Gastroesophageal sphincter (tissue), 4 donors: ENCODE measurements around the gene TECTA. TPM values are rescaled to one million over a fixed set of nuclear protein-coding genes. Genes with fewer than 3 reads are reported as not detected.
"Not testable (repeated sequence)": the region's sequence is repeated elsewhere in the genome, so short reads cannot be mapped to it uniquely, and the experiment has no call there.

ENCODE experiments used
- ATAC-seq: fragments of 150-250 bp; one replicate; pipeline ENCODE4 v1.9.1; 2016; ENCODE audit warnings: mild to moderate bottlenecking, moderate library complexity
- H3K27ac ChIP-seq, 4 donors: fragments of 200-600 bp; sonication (generic) in 3 of 4; 1 replicate in 3 of 4; 2 replicates in 1 of 4; pipeline ENCODE4 v1.5.1; 2016 to 2019
- H3K27me3 ChIP-seq: fragments of 200-600 bp; sonication (generic); one replicate; pipeline ENCODE4 v1.5.1; 2019
- H3K36me3 ChIP-seq, 2 donors: fragments of 200-600 bp; sonication (generic); one replicate each; pipeline ENCODE4 v1.5.1; 2019; ENCODE audit warnings: control low read depth in 1 of 2
- H3K4me1 ChIP-seq, 3 donors: fragments of 200-600 bp; sonication (generic); 1 replicate in 2 of 3; 2 replicates in 1 of 3; pipeline ENCODE4 v1.5.1; 2016 to 2019; ENCODE audit warnings: control low read depth in 2 of 3
- H3K4me3 ChIP-seq, 2 donors: fragments of 200-600 bp; sonication (generic); one replicate each; pipeline ENCODE4 v1.5.1; 2019; ENCODE audit warnings: mild to moderate bottlenecking in 1 of 2, moderate library complexity in 1 of 2
- H3K9me3 ChIP-seq, 3 donors: fragments of 200-600 bp; sonication (generic); one replicate each; pipeline ENCODE4 v1.5.1; 2017 to 2019; ENCODE audit warnings: control low read depth in 2 of 3
- CTCF ChIP-seq, 4 experiments: fragments of 200-600 bp in 2 of 4; fragments of 450-650 bp in 2 of 4; sonication (generic) in 1 of 4; IDR thresholded peaks; one replicate each; pipeline ENCODE4 v1.5.1; 2017 to 2019; ENCODE audit warnings: antibody characterized with exemption in 4 of 4, mild to moderate bottlenecking in 2 of 4, moderate library complexity in 2 of 4
- EP300 ChIP-seq: sonication (generic); formaldehyde crosslinking; IDR thresholded peaks from one replicate; pipeline ENCODE4 v1.6.1; 2017; ENCODE audit warnings: antibody characterized with exemption, mild to moderate bottlenecking
- POLR2A ChIP-seq, 2 donors: fragments of 450-650 bp; IDR thresholded peaks; one replicate each; pipeline ENCODE4 v1.6.1; 2017; ENCODE audit warnings: antibody characterized with exemption in 2 of 2, mild to moderate bottlenecking in 2 of 2, moderate library complexity in 1 of 2
- POLR2AphosphoS5 ChIP-seq: sonication (generic); formaldehyde crosslinking; IDR thresholded peaks from one replicate; pipeline ENCODE4 v1.6.1; 2017; ENCODE audit warnings: antibody characterized with exemption
- WGBS, 2 donors: methylation state at CpG; one replicate each; pipeline ENCODE4 v1.1.5; 2018; ENCODE audit warnings: low coverage in 1 of 2; 5-methylcytosine and 5-hydroxymethylcytosine counted together
- total RNA-seq, 4 donors: library from RNA; depleted of rRNA; stranded (reverse); fragments of >200 nt; gene quantifications; one replicate each; pipeline ENCODE4 v1.1.0, GENCODE V29; 2016

Gene TECTA
- total RNA-seq, 4 donors from 2014 or later = 0.35 to 1.3 (median 0.78) TPM; not detected in 1

- Histone ChIP-seq H3K27ac (no peak overlapping the region), H3K4me3 (no peak overlapping the region), H3K9me3 (no peaks in the 10 kb centered on the region), H3K4me1 (no peaks in the 10 kb centered on the region), H3K27me3 (peaks cover 29% of the 10 kb centered on the region), H3K36me3 (no peaks in the 10 kb centered on the region)
- ATAC-seq = no peak
- no peak for TF ChIP-seq POLR2AphosphoS5
- no peak for TF ChIP-seq CTCF (IDR thresholded peaks at IDR 0.05)
- TF ChIP-seq POLR2A (IDR thresholded peaks at IDR 0.05) = no peak
- TF ChIP-seq EP300 = no peak
- WGBS, 2 donors = 84 to 85% methylated on average over 7 to 8 of the region's 8 CpGs
Measured at GRCh38 chr11:121231576-121232278, 130.7 kb downstream of the TECTA start.

GRCh38 chr11:121235057-121235456 lies 134.0 kb downstream of the TECTA start:
- Histone ChIP-seq H3K4me3 (no peak overlapping the region), H3K27me3 (peaks cover 30% of the 10 kb centered on the region), H3K4me1 (no peaks in the 10 kb centered on the region), H3K36me3 (no peaks in the 10 kb centered on the region), H3K9me3 (no peaks in the 10 kb centered on the region), H3K27ac (no peak overlapping the region)
- 51 to 80% methylated on average over 1 to 2 of the region's 3 CpGs for WGBS, 2 donors
- no peak for TF ChIP-seq EP300
- TF ChIP-seq POLR2A (IDR thresholded peaks at IDR 0.05) = no peak
- TF ChIP-seq POLR2AphosphoS5 = no peak
- no peak for TF ChIP-seq CTCF (IDR thresholded peaks at IDR 0.05)
- ATAC-seq = no peak

- ATAC-seq = no peak
- Histone ChIP-seq H3K9me3 (no peaks in the 10 kb centered on the region), H3K27me3 (peaks cover 36% of the 10 kb centered on the region), H3K4me3 (no peak overlapping the region), H3K36me3 (no peaks in the 10 kb centered on the region), H3K27ac (no peak overlapping the region), H3K4me1 (no peaks in the 10 kb centered on the region)
- WGBS, 2 donors = 54 to 60% methylated on average over 6 to 10 of the region's 15 CpGs
- TF ChIP-seq CTCF (IDR thresholded peaks at IDR 0.05) = no peak
- no peak for TF ChIP-seq EP300
- no peak for TF ChIP-seq POLR2A (IDR thresholded peaks at IDR 0.05)
- no peak for TF ChIP-seq POLR2AphosphoS5
Measured at GRCh38 chr11:121236115-121237001, 135.3 kb downstream of the TECTA start.

GRCh38 chr11:121237247-121237646 lies 136.2 kb downstream of the TECTA start:
- H3K4me3 ChIP-seq, H3K9me3 ChIP-seq, ATAC-seq, H3K4me1 ChIP-seq, H3K27ac ChIP-seq, H3K36me3 ChIP-seq: not testable (repeated sequence)
- WGBS, 2 donors = 78 to 82% methylated on average over 3 to 6 of the region's 6 CpGs
- H3K27me3 ChIP-seq = peaks cover 41% of the 10 kb centered on the region

- Histone ChIP-seq H3K4me3 (no peak overlapping the region), H3K27me3 (peaks cover 41% of the 10 kb centered on the region), H3K9me3 (no peaks in the 10 kb centered on the region), H3K36me3 (no peaks in the 10 kb centered on the region), H3K4me1 (no peaks in the 10 kb centered on the region), H3K27ac (no peak overlapping the region)
- ATAC-seq = no peak
- 64 to 65% methylated on average over 7 to 8 of the region's 12 CpGs for WGBS, 2 donors
- TF ChIP-seq EP300 (no peak), POLR2A (IDR thresholded peaks at IDR 0.05) (no peak), POLR2AphosphoS5 (no peak), CTCF (IDR thresholded peaks at IDR 0.05) (no peak)
Measured at GRCh38 chr11:121237686-121238658, 136.9 kb downstream of the TECTA start.
